Panc1 (cell line): ENCODE results near the gene FRMD4A. TPM values are rescaled to one million over a fixed set of nuclear protein-coding genes. Genes with fewer than 3 reads are reported as not detected.

Source experiments
- ATAC-seq: fragments of 200-7000 bp; cut with Tn5 transposase; 2 replicates; pipeline ENCODE4 v1.9.1; 2020; ENCODE audit warnings: mild to moderate bottlenecking, moderate library complexity
- BruUV-seq: library from RNA; stranded (reverse); fragments of 400-500 nt; replicated peaks from 2 replicates; lab custom pipeline; 2021; lab: Mats Ljungman, UMichigan
- CTCF ChIA-PET: fragments of 300-600 bp; sonication (Branson Sonifier 250); formaldehyde crosslinking; loops from one replicate; lab custom pipeline; 2022; ENCODE audit warnings: antibody characterized with exemption; lab: Charles Lee
- POLR2A ChIA-PET: fragments of 300-600 bp; sonication (Branson Sonifier 250); formaldehyde crosslinking; loops from one replicate; lab custom pipeline; 2022; ENCODE audit warnings: antibody characterized with exemption; lab: Charles Lee
- DNase-seq: peaks from one replicate; pipeline ENCODE4 v3.0.0-alpha.2; 2010; ENCODE audit warnings: low read depth, low spot score
- H3K27ac ChIP-seq: 2 replicates; pipeline ENCODE4 v1.5.1; 2011; ENCODE audit warnings: mild to moderate bottlenecking, low read length, inconsistent platforms
- H3K27me3 ChIP-seq: fragments of 200-500 bp; sonication (Bioruptor generic); 2 replicates; pipeline ENCODE4 v1.6.0; 2014; ENCODE audit warnings: low read length, inconsistent platforms; ENCODE audit not compliant: control insufficient read depth, insufficient read depth
- H3K36me3 ChIP-seq: fragments of 200-500 bp; sonication (Bioruptor generic); 2 replicates; pipeline ENCODE4 v1.5.1; 2014; ENCODE audit warnings: inconsistent platforms, mild to moderate bottlenecking, low read length, moderate library complexity; ENCODE audit not compliant: control insufficient read depth, insufficient read depth
- H3K4me1 ChIP-seq: 2 replicates; pipeline ENCODE4 v1.5.1; 2011; ENCODE audit warnings: inconsistent platforms, mild to moderate bottlenecking, low read length, moderate library complexity; ENCODE audit not compliant: control insufficient read depth, insufficient read depth
- H3K4me3 ChIP-seq, 2 experiments: 2 replicates each; pipeline ENCODE4 v1.5.1; 2011 to 2012; ENCODE audit warnings: low read depth in 2 of 2, low read length in 2 of 2, mild to moderate bottlenecking in 2 of 2, inconsistent platforms in 1 of 2, moderate library complexity in 1 of 2
- H3K9me3 ChIP-seq: fragments of 200-500 bp; sonication (Bioruptor generic); 2 replicates; pipeline ENCODE4 v1.5.1; 2014; ENCODE audit warnings: low read depth, mild to moderate bottlenecking, inconsistent platforms, low read length, moderate library complexity; ENCODE audit not compliant: control insufficient read depth, insufficient read depth
- CTCF ChIP-seq: fragments of 450-650 bp; IDR thresholded peaks from 2 replicates; pipeline ENCODE4 v1.5.1; 2017; ENCODE audit warnings: mild to moderate bottlenecking
- POLR2AphosphoS5 ChIP-seq: IDR thresholded peaks from 2 replicates; pipeline ENCODE4 v1.6.1; 2012; ENCODE audit warnings: mild to moderate bottlenecking, low read depth, low read length, moderate library complexity
- SIN3A ChIP-seq: IDR thresholded peaks from 2 replicates; pipeline ENCODE4 v1.6.1; 2012; ENCODE audit warnings: low read depth, mild to moderate bottlenecking, low read length, moderate library complexity, borderline replicate concordance; ENCODE audit not compliant: insufficient read depth
- TCF7L2 ChIP-seq: IDR thresholded peaks from 2 replicates; pipeline ENCODE4 v1.6.1; 2011; ENCODE audit warnings: mild to moderate bottlenecking, low read depth, low read length, inconsistent platforms
- in situ Hi-C: cut with HindIII; loops from 2 replicates; pipeline ENCODE4 v1.10.0; 2016; ENCODE audit warnings: low sequenced_read_pairs, low pct_unique_long_range_greater_than_20kb
- intact Hi-C: fragments of 100-400 bp; cut with micrococcal nuclease; formaldehyde crosslinking; loops from one replicate; pipeline ENCODE4 v1.10.0; 2022; ENCODE audit not compliant: unreplicated experiment
- total RNA-seq: library from RNA; stranded (reverse); gene quantifications from one replicate; pipeline ENCODE4 v1.2.1, GENCODE V29; 2021; ENCODE audit not compliant: unreplicated experiment
- TF ChIP-seq, protein P1 (sequence below), 2 experiments: IDR thresholded peaks; 2 replicates each; pipeline ENCODE4 v1.6.1; 2011 to 2012; ENCODE audit warnings: low read depth in 2 of 2, control low read depth in 1 of 2, low read length in 1 of 2, mild to moderate bottlenecking in 1 of 2, moderate library complexity in 1 of 2; ENCODE audit not compliant: insufficient read depth in 1 of 2

Gene FRMD4A
- total RNA-seq, 1 experiment from 2014 or later = 7.1 TPM

DNA sequence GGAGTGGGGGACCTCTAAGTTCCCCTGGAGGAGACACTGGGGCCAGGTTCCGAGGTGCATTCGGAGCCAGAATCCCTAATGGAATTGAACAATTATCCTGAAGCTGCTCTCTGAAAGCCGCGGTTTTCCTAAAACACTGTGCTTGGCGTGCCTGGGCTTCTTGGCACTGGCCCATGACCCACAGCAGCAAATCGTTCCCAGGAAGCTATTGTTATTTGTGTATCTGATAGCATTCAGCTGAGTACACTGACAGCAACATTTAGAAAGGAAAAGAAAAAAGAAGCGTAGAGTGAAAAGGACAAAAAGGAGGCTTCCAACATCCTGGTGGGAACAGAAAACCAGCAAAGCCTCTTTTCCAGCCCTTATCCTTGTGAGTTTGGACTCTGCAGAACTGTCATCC, 339.8 kb downstream of the FRMD4A start:
- intact Hi-C loops = no loop called here
- BruUV-seq = no TSS peak
- POLR2A ChIA-PET = no interaction called here
- H3K4me3 ChIP-seq = peak overlapping the region in 1 of 2 experiments; percentile 19; a peak in 2 of 4 replicates
- H3K9me3 ChIP-seq = no peaks in the 10 kb centered on the region
- H3K27me3 ChIP-seq = no peaks in the 10 kb centered on the region
- CTCF ChIA-PET = no interaction called here
- H3K27ac ChIP-seq = no peak overlapping the region
- H3K4me1 ChIP-seq = no peaks in the 10 kb centered on the region
- TF ChIP-seq POLR2AphosphoS5 = no peak
- no peak for TF ChIP-seq CTCF
- TF ChIP-seq, protein P1, sequence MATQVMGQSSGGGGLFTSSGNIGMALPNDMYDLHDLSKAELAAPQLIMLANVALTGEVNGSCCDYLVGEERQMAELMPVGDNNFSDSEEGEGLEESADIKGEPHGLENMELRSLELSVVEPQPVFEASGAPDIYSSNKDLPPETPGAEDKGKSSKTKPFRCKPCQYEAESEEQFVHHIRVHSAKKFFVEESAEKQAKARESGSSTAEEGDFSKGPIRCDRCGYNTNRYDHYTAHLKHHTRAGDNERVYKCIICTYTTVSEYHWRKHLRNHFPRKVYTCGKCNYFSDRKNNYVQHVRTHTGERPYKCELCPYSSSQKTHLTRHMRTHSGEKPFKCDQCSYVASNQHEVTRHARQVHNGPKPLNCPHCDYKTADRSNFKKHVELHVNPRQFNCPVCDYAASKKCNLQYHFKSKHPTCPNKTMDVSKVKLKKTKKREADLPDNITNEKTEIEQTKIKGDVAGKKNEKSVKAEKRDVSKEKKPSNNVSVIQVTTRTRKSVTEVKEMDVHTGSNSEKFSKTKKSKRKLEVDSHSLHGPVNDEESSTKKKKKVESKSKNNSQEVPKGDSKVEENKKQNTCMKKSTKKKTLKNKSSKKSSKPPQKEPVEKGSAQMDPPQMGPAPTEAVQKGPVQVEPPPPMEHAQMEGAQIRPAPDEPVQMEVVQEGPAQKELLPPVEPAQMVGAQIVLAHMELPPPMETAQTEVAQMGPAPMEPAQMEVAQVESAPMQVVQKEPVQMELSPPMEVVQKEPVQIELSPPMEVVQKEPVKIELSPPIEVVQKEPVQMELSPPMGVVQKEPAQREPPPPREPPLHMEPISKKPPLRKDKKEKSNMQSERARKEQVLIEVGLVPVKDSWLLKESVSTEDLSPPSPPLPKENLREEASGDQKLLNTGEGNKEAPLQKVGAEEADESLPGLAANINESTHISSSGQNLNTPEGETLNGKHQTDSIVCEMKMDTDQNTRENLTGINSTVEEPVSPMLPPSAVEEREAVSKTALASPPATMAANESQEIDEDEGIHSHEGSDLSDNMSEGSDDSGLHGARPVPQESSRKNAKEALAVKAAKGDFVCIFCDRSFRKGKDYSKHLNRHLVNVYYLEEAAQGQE (IDR thresholded peaks at IDR 0.05; ENCODE audit: insufficient read depth in 1 of 2, low read depth in 2 of 2, low read length in 1 of 2) = no peak
- no peak for TF ChIP-seq SIN3A
- no peak for TF ChIP-seq TCF7L2
- ATAC-seq (no peak), DNase-seq (no peak)
- in situ Hi-C loops = no loop called here
- H3K36me3 ChIP-seq = no peaks in the 10 kb centered on the region

- ATAC-seq (no peak), DNase-seq (no peak)
- no peaks in the 10 kb centered on the region for H3K36me3 ChIP-seq
- in situ Hi-C loops (no loop called here), intact Hi-C loops (no loop called here)
- no peaks in the 10 kb centered on the region for H3K4me1 ChIP-seq
- TF ChIP-seq TCF7L2 (no peak), POLR2AphosphoS5 (no peak), SIN3A (no peak), CTCF (no peak)
- TF ChIP-seq, protein P1 (IDR thresholded peaks at IDR 0.05; ENCODE audit: insufficient read depth in 1 of 2, low read depth in 2 of 2, low read length in 1 of 2) = no peak
- no peaks in the 10 kb centered on the region for H3K9me3 ChIP-seq
- H3K27ac ChIP-seq = no peak overlapping the region
- H3K4me3 ChIP-seq = no peak overlapping the region; a peak in 1 of 4 replicates
- no TSS peak for BruUV-seq
- H3K27me3 ChIP-seq = no peaks in the 10 kb centered on the region
- POLR2A ChIA-PET = no interaction called here
- CTCF ChIA-PET = no interaction called here
Observed at GRCh38 chr10:13990392-13990805, 340.3 kb downstream of the FRMD4A start.
